Spinal cord (tissue), 10 donors: ENCODE data around the gene TECPR2. TPM values are rescaled to one million over a fixed set of nuclear protein-coding genes. Genes with fewer than 3 reads are reported as not detected.

Experiments used
- DNase-seq, 6 donors: peaks; one replicate each; pipeline versions ENCODE4 v3.0.0 to v3.0.0-alpha.2; 2013 to 2015; ENCODE audit warnings: low spot score in 6 of 6, low read depth in 4 of 6
- H3K27ac ChIP-seq: one replicate; pipeline ENCODE4 v1.5.1; 2013; ENCODE audit warnings: low read depth, low read length, control low read depth
- H3K27me3 ChIP-seq: one replicate; pipeline ENCODE4 v1.6.1; 2013; ENCODE audit warnings: low read length; ENCODE audit not compliant: control insufficient read depth, insufficient read depth
- H3K36me3 ChIP-seq: one replicate; pipeline ENCODE4 v1.6.1; 2013; ENCODE audit warnings: low read length; ENCODE audit not compliant: control insufficient read depth, insufficient read depth
- H3K4me1 ChIP-seq: one replicate; pipeline ENCODE4 v1.6.1; 2013; ENCODE audit warnings: low read length; ENCODE audit not compliant: control insufficient read depth, insufficient read depth
- H3K4me3 ChIP-seq: one replicate; pipeline ENCODE4 v1.5.1; 2013; ENCODE audit warnings: low read depth, low read length, control low read depth
- H3K9me3 ChIP-seq: one replicate; pipeline ENCODE4 v1.6.1; 2013; ENCODE audit warnings: low read length; ENCODE audit not compliant: control insufficient read depth, insufficient read depth
- WGBS: methylation state at CpG from one replicate; pipeline ENCODE4 v1.1.5; 2013; ENCODE audit warnings: missing lambda C conversion rate; ENCODE audit not compliant: insufficient coverage; 5-methylcytosine and 5-hydroxymethylcytosine counted together
- polyA plus RNA-seq, 2 donors: library from polyadenylated mRNA; unstranded; fragments of 120-200 nt; gene quantifications; one replicate each; pipeline ENCODE4 v1.2.1, GENCODE V29; 2013; ENCODE audit not compliant: insufficient read length in 2 of 2
- total RNA-seq, 2 donors: library from RNA; depleted of rRNA in 1 of 2; stranded (reverse); fragments of 120-200 nt in 1 of 2; fragments of >200 nt in 1 of 2; gene quantifications; one replicate each; pipeline versions ENCODE4 v1.2.3 to v1.2.4, GENCODE V29; 2013 to 2014
- donor health status: healthy.

TECPR2 gene
- total and polyA plus RNA-seq, 4 donors, result 19.4 to 48.8 (median 34.6) TPM

GRCh38 chr14:102363182-102363943, 622 bp downstream of the TECPR2 start:
- DNase-seq, result peak in 3 of 6 donors; percentile 17 to 66 (median 22)
- Histone ChIP-seq H3K9me3 (no peaks in the 10 kb centered on the region), H3K36me3 (peaks cover 5% of the 10 kb centered on the region), H3K27me3 (no peaks in the 10 kb centered on the region), H3K4me1 (peaks cover 10% of the 10 kb centered on the region), H3K4me3 (peak overlapping the region; percentile 70), H3K27ac (peak overlapping the region; percentile 84)
- under 1% methylated on average over 48 of the region's 53 CpGs for WGBS

- Histone ChIP-seq H3K27ac (no peak overlapping the region), H3K4me3 (no peak overlapping the region)
Observed at GRCh38 chr14:102370305-102370809, 7.6 kb downstream of the TECPR2 start.

GRCh38 chr14:102371361-102371760, 8.6 kb downstream of the TECPR2 start:
- Histone ChIP-seq H3K36me3 (peaks cover 5% of the 10 kb centered on the region), H3K9me3 (no peaks in the 10 kb centered on the region), H3K27ac (no peak overlapping the region), H3K4me3 (no peak overlapping the region), H3K27me3 (no peaks in the 10 kb centered on the region), H3K4me1 (peaks cover 7% of the 10 kb centered on the region)
- no peak for DNase-seq
- WGBS, result 81% methylated on average over 2 of the region's 4 CpGs

More at GRCh38 chr14:102370305-102370809, 7.6 kb downstream of the TECPR2 start:
- Histone ChIP-seq H3K27me3 (no peaks in the 10 kb centered on the region), H3K36me3 (peaks cover 5% of the 10 kb centered on the region), H3K4me1 (peaks cover 7% of the 10 kb centered on the region), H3K9me3 (no peaks in the 10 kb centered on the region)
- 81% methylated on average over 10 of the region's 11 CpGs for WGBS
- DNase-seq, result no peak

DNA sequence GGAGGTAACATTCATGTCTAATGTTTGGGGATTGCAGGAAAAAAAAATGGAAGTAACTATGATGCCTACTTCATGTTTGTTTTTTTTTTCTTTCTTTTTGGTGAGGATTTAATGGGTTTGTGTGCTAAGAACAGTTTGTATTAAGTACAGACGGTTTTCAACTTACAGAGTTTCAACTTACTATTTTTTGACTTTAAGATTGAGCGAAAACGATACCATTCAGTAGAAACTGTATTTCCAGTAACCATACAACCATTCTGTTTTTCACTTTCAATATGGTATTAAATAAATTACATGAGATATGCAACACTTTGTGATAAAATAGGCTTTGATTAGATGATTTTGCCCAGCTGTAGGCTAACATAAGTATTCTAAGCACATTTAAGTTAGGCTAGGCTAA, 10.4 kb downstream of the TECPR2 start:
- no CpG with 5 or more reads among the region's 3 CpGs for WGBS
- no peak overlapping the region for H3K27ac ChIP-seq
- no peak overlapping the region for H3K4me3 ChIP-seq
- peaks cover 13% of the 10 kb centered on the region for H3K36me3 ChIP-seq
- no peaks in the 10 kb centered on the region for H3K27me3 ChIP-seq
- H3K4me1 ChIP-seq, result peaks cover 7% of the 10 kb centered on the region
- H3K9me3 ChIP-seq, result no peaks in the 10 kb centered on the region
- DNase-seq, result no peak

DNA sequence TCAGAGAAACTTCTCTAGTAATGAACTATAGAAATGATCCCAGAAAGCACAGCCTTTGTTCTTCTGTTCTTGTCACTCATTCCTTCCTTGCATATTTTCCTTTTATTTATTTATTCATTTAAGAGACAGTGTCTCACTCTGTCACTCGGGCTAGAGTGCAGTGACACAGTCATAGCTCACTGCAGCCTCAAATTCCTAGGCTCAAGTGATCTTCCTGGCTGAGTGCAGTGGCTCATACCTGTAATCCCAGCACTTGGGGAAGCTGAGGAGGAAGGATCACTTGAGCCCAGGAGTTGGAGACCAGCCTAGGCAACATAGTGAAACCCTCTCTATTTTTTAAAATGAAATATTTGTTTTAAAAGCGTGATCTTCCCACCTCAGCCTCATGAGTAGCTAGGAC, 11.5 kb downstream of the TECPR2 start:
- 88% methylated on average over 1 of the region's 2 CpGs for WGBS
- Histone ChIP-seq H3K4me1 (no peaks in the 10 kb centered on the region), H3K27ac (no peak overlapping the region)

GRCh38 chr14:102375119-102375518, 12.4 kb downstream of the TECPR2 start:
- Histone ChIP-seq H3K4me3 (no peak overlapping the region), H3K36me3 (peaks cover 13% of the 10 kb centered on the region), H3K4me1 (no peaks in the 10 kb centered on the region), H3K9me3 (no peaks in the 10 kb centered on the region), H3K27ac (no peak overlapping the region), H3K27me3 (no peaks in the 10 kb centered on the region)
- whole genome bisulfite sequencing, result 98% methylated on average over 4 of the region's 5 CpGs
- no peak for DNase-seq

More for the DNA sequence above, 11.5 kb downstream of the TECPR2 start:
- Histone ChIP-seq H3K36me3 (peaks cover 13% of the 10 kb centered on the region), H3K4me3 (no peak overlapping the region), H3K9me3 (no peaks in the 10 kb centered on the region), H3K27me3 (no peaks in the 10 kb centered on the region)
- DNase-seq, result no peak

DNA sequence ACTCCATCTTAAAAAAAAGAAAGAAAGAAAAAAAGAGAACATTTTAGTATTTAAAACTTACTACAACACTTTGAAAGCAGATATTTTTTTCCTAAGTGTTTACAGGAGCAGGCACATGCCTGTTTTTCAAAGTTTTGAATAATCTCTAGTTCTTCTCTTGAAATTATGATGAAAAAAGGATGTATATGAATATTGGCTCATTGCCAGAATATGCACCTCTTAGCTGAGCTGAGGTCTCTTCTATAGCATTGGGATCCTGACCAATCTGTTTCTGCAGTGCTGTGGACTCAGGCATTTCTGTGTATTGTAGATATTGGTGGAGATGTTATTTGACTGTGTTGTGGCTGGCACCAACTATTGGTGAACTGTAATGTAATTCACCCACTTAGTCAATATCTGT, 15.0 kb downstream of the TECPR2 start:
- no peaks in the 10 kb centered on the region for H3K27me3 ChIP-seq
- no peaks in the 10 kb centered on the region for H3K9me3 ChIP-seq
- H3K36me3 ChIP-seq, result peaks cover 12% of the 10 kb centered on the region
- H3K4me1 ChIP-seq, result no peaks in the 10 kb centered on the region
- no peak overlapping the region for H3K4me3 ChIP-seq
- no peak overlapping the region for H3K27ac ChIP-seq
- DNase-seq, result no peak

- 95% methylated on average over 4 of the region's 9 CpGs for WGBS
- peaks cover 16% of the 10 kb centered on the region for H3K36me3 ChIP-seq
Observed at GRCh38 chr14:102378830-102379229, 16.1 kb downstream of the TECPR2 start.

GRCh38 chr14:102387086-102387485, 24.3 kb downstream of the TECPR2 start:
- Histone ChIP-seq H3K36me3 (peaks cover 18% of the 10 kb centered on the region), H3K9me3 (no peaks in the 10 kb centered on the region), H3K27me3 (no peaks in the 10 kb centered on the region), H3K4me3 (no peak overlapping the region), H3K4me1 (peaks cover 6% of the 10 kb centered on the region), H3K27ac (no peak overlapping the region)
- DNase-seq, result peak in 1 of 6 donors; percentile 86

More at GRCh38 chr14:102378830-102379229, 16.1 kb downstream of the TECPR2 start:
- Histone ChIP-seq H3K27me3 (no peaks in the 10 kb centered on the region), H3K4me3 (no peak overlapping the region), H3K9me3 (no peaks in the 10 kb centered on the region), H3K27ac (no peak overlapping the region), H3K4me1 (no peaks in the 10 kb centered on the region)
- DNase-seq, result no peak

DNA sequence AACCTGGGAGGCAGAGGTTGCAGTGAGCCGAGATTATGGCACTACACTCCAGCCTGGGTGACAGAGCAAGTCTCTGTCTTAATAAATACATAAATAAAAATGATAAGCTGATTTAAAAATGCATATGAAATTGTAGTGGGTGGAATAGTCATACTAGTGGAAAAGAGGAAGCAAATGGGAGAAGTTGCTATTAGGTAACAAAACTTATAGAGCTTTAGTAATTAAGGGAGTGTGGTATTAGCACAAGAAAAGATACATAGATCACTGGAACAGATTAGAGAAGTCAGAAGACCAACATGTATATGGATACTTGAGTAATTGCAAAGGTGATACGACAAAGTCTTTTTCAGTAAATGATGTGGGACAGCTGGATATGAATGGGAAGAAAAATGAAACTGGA, 26.5 kb downstream of the TECPR2 start:
- no peaks in the 10 kb centered on the region for H3K27me3 ChIP-seq
- H3K36me3 ChIP-seq, result peaks cover 10% of the 10 kb centered on the region
- H3K4me1 ChIP-seq, result peaks cover 6% of the 10 kb centered on the region
- H3K27ac ChIP-seq, result peak overlapping the region; percentile 70
- WGBS, result no CpG with 5 or more reads among the region's 2 CpGs
- DNase-seq, result no peak
- H3K4me3 ChIP-seq, result no peak overlapping the region
- no peaks in the 10 kb centered on the region for H3K9me3 ChIP-seq
